HG03432 (cell line): ENCODE measurements around the gene TENM4.
"Not testable (repeated sequence)": the region's sequence is repeated elsewhere in the genome, so short reads cannot be mapped to it uniquely, and the experiment has no call there.

Source experiments
- ATAC-seq: cut with Tn5 transposase; IDR thresholded peaks from one replicate; pipeline ENCODE4 v1.9.1; 2021; ENCODE audit warnings: mild to moderate bottlenecking, moderate library complexity; ENCODE audit not compliant: unreplicated experiment

The TENM4 gene

GRCh38 chr11:79221444-79222130 is 219.2 kb downstream of the TENM4 start:
- ATAC-seq = no peak

- no peak for ATAC-seq
Observed at GRCh38 chr11:79220171-79220570, 220.7 kb downstream of the TENM4 start.

DNA sequence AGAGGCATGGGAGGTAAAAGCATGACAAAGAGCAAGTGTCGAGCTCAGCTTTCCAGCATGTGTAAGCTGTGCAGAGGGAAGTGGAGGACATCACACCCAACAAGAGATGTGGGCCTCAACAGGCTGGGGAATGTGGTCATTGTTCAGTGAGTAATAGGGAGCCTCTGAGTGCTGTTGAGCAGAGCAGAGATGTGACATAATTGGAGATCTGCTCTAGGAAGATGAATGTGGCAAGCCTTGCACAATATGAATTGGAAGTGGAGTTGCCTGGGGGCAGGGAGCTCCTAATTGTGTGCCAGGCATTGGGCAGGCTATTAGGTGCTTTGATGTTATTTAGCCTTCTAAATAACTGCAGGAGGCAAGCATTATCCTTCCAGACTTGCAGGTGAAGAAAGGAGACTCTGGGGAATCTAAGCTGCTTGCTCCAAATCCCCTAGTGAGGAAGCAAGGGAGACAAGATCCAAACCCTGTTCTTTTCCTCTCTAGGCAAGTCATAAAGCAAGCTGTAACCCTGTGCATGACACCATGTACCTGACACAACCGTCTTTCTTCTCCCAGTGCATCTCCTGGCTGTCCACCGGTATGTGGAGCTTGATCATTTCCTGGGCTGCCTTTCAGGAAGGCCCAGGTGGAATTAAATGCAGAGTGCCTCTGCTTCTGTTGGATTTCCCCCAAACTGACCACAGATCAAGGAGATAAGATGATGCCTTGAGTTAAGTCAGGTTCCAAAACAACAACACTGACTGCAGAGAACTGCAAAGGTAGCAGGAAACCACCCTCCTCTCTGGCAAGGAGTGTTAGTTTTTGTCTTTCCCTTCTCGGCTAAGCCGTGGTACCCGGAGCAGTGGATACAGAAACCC is 221.4 kb downstream of the TENM4 start:
- ATAC-seq = no peak

- no peak for ATAC-seq
Observed at GRCh38 chr11:79212741-79213190, 228.1 kb downstream of the TENM4 start.

GRCh38 chr11:79209540-79210266 is 231.1 kb downstream of the TENM4 start:
- ATAC-seq = no peak

- ATAC-seq = peak; percentile 79
Observed at GRCh38 chr11:79208126-79208525, 232.7 kb downstream of the TENM4 start.

- no peak for ATAC-seq
Observed at GRCh38 chr11:79206951-79207350, 233.9 kb downstream of the TENM4 start.

DNA sequence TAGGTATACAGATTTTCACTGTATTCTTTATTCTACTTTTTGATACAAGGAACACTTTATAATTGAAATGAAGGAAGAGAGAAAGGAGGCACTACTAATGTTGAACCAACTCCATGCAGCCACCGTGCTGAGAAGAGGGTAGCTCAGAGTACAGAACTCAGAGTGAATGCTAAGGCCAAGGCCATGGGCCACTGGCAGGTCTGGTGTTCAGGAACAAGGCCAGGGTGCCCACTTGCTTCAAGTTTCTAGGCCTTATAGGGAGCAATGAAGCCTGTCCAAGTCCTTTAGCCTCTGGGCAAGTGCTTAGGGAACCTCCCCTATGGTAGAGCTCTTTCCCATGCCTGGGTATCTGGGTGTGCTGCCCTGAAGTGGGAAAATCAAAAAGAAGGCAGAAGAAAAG is 235.0 kb downstream of the TENM4 start:
- ATAC-seq = no peak

DNA sequence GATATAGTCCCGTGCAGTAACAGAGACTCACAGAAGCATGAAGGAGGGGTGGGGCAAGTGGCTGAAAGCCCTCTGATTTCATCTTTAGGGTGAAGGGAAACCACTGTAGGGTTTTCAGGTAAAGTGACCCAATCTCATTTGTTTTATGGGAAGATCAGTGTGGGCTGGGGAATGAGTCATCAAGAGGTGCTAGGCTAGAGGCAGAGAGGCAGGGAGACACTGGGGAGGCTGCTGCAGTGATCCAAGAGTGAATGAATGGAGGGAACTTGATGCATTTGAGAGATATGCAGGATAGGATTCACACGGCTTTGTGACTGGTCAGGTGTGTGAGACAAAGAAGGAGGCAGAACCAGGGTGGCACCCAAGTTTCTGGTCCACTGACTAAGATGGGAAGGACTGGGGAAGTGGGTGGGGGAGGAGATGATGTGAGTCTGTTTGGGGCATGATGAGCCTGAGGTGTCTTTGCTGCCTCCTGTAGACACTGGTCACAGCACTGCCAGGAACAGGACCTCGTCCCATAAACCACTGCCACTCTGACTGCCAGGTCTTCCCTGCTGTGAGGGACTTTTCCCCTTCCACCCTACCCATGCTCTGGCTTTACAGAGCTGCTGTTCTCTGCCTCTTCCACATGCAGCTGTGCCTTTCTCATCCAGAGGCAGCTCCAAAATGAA is 239.0 kb downstream of the TENM4 start:
- peak; percentile 78 for ATAC-seq

GRCh38 chr11:79200398-79201070 is 240.3 kb downstream of the TENM4 start:
- ATAC-seq = no peak

DNA sequence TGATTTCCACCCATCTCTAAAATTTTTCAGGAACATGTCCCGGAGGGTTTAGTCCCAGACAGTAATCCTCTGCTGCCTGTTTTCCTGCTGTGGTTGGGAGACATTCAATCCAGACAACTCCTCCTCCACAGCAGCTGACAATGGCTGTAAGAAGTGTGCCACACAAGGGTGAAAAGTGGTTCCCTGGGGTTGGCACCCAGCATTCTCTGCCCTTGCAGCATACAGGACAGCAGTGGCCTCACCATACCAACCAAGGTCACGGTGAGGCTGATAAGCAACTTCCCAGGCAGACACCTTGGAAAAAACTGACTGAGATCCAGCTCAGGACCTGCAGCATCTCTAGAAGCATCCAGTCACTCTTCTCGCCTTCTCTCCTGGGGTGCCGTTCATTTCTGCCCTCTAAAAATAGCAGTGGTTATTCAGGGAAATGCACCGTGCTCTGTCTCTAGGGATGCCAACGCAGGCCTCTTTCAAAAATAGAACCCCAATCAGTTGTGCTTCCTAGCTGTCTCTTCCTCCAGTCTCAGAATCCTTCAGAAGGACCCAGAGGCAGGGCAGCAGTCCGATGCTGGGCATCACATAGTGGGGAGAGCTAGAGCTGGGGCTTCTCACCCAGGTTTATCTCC is 241.0 kb downstream of the TENM4 start:
- ATAC-seq = no peak

DNA sequence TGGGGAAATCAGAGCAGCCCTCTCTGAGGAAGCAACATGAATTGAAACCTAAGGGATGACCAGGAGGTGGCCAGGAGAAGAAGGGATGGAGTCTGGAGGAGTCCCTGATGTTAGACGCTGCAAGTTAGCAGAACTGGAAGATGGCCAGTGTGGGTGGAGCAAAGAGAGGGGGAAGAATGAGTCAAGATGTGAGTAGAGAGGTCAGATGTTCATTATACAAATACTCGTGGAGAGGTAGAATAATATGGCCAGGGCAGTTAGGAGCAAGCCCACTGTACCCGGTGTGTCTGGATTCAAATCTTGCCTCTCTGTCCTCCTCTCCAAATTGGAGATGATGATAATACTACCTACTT is 242.0 kb downstream of the TENM4 start:
- ATAC-seq = peak; percentile 35

- no peak for ATAC-seq
Observed at GRCh38 chr11:79198203-79198897, 242.5 kb downstream of the TENM4 start.

- ATAC-seq = no peak
Observed at GRCh38 chr11:79196950-79197349, 243.9 kb downstream of the TENM4 start.

DNA sequence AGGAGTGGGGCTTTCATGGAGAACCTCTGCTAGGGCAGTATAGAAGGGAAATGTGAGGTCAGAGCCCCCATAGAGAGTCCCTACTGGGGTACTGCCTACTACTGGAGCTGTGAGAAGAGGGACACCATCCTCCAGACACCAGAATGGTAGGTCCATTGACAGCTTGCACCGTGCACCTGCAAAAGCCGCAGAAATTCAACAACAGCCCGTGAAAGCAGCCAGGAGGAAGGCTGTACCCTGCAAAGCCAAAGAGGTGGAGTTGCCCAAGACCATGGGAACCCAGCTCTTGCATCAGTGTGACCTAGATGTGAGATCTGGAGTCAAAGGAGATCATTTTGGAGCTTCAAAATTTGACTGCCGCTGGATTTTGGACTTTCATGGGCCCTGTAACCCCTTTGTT is 245.6 kb downstream of the TENM4 start:
- no peak for ATAC-seq

DNA sequence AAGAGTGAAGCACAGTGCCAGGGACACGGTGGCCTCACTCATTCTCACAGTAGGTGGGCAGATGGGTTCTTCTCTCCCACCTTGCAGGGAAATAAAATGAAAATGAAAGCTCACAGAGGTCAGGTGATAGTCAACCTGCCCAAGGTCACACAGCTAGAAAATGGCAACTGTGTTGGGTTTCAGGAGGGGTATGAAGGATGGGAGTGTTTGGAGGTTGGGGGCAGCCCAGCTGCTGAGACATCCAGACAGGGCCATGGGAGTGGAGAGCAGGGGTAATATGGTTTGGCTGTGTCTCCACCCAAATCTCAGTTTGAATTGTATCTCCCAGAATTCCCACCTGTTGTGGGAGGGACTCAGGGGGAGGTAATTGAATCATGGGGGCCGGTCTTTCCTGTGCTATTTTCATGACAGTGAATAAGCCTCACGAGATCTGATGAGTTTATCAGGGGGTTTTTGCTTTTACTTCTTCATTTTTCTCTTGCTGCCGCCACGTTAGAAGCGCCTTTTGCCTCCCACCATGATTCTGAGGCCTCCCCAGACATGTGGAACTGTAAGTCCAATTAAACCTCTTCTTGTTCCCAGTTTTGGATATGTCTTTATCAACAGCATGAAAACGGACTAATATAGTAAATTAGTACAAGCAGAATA is 247.0 kb downstream of the TENM4 start:
- ATAC-seq = no peak

DNA sequence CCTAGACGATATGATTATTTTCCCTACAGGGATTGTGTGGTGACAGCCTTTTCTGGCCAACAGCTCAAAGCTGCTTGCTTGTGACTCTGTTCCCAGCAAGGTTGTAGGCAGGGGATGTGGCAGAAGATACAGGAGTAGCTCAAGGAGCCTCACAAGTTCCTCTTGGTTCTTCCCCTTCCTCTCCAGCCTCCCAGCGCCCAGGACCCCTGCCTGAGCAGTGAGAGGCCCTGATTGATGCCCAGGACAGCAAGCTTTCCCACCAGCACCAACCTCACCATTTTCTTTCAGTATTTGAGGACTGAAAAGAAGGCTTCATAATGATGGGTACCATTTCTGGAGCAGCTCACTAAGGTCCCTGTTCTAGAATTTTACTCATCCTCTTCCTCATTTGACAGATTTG is 248.0 kb downstream of the TENM4 start:
- ATAC-seq = no peak

DNA sequence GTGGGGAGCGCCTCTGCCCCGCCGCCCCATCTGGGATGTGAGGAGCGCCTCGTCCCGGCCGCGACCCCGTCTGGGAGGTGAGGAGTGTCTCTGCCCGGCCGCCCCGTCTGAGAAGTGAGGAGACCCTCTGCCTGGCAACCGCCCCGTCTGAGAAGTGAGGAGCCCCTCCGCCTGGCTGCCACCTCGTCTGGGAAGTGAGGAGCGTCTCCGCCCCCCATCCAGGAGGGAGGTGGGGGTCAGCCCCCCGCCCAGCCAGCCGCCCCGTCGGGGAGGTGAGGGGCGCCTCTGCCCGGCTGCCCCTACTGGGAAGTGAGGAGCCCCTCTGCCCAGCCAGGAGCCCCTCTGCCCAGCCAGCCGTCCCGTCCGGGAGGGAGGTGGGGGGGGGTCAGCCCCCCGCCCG is 249.1 kb downstream of the TENM4 start:
- ATAC-seq = not testable (repeated sequence)

DNA sequence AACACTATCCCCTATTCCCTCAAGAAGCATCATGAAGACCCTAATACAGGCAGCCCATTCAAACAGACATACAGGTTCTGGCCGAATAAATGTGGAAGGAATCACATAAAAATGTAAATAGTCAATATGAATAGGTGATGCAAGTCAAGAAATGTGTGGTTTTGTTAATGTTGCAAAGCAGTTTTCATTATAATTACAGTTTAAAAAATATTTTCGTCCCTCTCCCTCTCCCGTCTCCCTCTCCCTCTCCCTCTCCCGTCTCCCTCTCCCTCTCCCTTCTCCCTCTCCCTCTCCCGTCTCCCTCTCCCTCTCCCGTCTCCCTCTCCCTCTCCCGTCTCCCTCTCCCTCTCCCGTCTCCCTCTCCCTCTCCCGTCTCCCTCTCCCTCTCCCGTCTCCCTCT is 250.3 kb downstream of the TENM4 start:
- not testable (repeated sequence) for ATAC-seq
